NCI-H82 treated with DMSO at 0.1 percent for 48 hours (cell line): ENCODE data around the gene SHQ1.

Source experiments
- DNase-seq: peaks from one replicate; lab custom pipeline; 2025; ENCODE audit not compliant: unreplicated experiment; lab: John Stamatoyannopoulos, UW

SHQ1 gene

GRCh38 chr3:72848703-72849081 lies 447 bp upstream of the SHQ1 start:
- no peak for DNase-seq

- DNase-seq, result no peak
Measured at GRCh38 chr3:72847282-72847681, 963 bp downstream of the SHQ1 start.

DNA sequence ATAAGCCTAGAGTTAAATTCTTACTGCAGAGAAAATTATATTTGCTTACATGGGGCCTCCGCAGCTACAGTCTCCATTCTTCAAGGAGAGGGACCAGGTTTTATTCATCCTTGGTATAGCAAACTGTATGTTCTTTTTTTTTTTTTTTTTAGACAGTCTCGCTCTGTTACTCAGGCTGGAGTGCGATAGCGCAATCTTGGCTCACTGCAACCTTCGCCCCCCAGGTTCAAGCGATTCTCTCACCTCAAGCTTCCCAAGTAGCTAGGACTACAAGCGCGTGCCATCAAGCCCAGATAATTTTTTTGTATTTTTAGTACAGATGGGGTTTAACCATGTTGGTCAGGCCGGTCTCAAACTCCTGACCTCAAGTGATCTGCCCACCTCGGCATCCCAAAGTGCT lies 2.1 kb downstream of the SHQ1 start:
- no peak for DNase-seq

GRCh38 chr3:72844436-72844993 lies 3.7 kb downstream of the SHQ1 start:
- DNase-seq, result no peak

DNA sequence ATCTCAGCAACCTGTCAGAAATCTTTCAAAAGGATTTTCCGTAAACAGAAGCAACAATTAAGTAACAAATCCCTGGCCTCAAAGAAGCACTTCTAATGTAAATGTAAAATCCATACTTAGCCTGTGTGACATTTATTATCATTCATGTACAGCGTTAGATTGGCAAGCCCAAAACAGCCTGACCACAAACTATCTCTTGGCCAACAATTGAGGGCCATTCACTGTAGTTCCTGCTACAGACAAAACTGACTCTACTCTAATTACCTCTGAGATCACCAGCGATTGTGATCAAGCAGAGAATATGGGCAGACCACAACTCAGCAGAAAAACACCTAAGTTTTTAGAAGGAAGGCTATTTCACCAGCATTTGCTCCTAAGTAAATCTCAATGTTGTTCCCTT lies 9.2 kb downstream of the SHQ1 start:
- DNase-seq, result no peak

- no peak for DNase-seq
Measured at GRCh38 chr3:72836923-72837322, 11.3 kb downstream of the SHQ1 start.

DNA sequence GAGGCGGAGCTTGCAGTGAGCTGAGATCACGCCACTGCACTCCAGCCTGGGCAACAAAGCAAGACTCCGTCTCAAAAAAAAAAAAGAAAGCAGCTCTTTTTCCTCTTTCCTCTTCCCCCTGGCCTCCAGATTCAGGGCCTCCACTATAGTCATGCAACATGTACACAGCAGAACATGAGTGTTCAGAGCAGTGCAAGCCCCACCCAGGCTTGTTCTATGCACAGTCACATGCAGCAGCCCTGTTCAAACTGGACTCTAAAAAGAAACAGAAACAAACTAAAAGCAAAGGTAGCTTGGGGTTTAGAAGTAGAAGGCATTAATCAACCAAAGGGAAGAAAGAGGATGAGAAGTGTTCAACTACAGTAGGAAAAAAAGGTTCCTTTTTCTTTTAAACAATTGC lies 11.8 kb downstream of the SHQ1 start:
- DNase-seq, result no peak

- DNase-seq, result no peak
Measured at GRCh38 chr3:72830452-72831223, 17.6 kb downstream of the SHQ1 start.

DNA sequence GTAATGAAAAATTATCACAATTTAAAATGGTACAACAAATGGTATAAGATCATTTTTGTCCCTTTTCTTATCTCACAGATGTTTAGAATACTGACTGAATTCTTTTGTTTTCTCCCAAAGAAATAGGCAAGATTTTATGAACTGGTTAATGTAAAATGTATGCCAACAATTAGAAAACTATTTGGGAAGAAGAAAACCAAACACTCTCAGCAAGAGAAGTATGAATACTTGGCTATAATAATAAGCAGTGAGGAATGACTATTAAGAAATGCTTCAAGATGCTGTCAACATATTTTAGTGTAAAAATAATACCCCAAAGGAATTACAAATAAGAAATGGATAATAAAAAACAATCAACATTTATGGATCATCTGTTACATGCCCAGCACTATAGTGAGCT lies 18.5 kb downstream of the SHQ1 start:
- DNase-seq, result no peak

- no peak for DNase-seq
Measured at GRCh38 chr3:72821161-72821781, 27.0 kb downstream of the SHQ1 start.

GRCh38 chr3:72820415-72820814 lies 27.8 kb downstream of the SHQ1 start:
- DNase-seq, result no peak

- DNase-seq, result no peak
Measured at GRCh38 chr3:72818905-72819304, 29.3 kb downstream of the SHQ1 start.

- DNase-seq, result peak; percentile 18
Measured at GRCh38 chr3:72818092-72818773, 30.0 kb downstream of the SHQ1 start.

DNA sequence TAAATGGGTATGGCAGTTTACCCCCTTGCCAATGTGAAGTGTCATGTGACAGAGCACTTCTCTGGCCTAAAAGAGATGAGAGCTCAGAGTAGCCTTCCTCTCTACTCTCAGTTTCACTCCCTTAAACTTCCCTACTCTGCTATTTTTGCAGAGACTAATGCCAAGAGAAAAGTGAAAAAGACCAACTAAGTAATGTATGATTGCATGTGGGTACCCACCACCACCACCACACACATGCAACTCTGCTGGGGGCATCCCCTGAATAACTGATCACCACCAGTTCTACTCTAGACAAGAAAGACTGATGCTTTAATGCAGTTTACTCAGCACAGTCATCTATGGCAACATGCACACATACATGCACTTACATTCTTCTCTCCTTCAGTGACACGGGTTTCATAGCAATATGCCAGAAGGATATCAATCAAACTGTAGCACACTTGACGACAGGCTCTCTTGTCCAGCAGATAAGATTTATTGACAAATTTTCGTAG lies 31.3 kb downstream of the SHQ1 start:
- no peak for DNase-seq

- DNase-seq, result no peak
Measured at GRCh38 chr3:72814308-72814707, 33.9 kb downstream of the SHQ1 start.

DNA sequence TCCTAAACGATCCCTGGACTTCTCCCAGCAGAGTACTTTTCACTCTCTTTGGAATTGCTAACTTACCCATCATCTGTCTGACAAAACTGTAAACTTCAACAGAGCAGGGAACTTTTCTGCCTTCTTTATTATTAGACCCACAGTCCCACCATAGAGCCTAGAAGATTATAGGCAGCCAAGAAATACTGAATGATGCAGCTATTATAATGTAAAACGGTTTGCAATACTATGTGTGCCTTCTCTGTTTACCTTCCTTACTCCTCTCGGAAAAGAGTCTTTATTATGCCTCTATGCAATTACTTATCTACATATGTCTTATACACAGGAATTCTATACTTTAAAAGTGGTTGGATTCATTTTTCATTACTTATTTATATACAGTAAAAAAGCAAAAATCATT lies 36.0 kb downstream of the SHQ1 start:
- no peak for DNase-seq

DNA sequence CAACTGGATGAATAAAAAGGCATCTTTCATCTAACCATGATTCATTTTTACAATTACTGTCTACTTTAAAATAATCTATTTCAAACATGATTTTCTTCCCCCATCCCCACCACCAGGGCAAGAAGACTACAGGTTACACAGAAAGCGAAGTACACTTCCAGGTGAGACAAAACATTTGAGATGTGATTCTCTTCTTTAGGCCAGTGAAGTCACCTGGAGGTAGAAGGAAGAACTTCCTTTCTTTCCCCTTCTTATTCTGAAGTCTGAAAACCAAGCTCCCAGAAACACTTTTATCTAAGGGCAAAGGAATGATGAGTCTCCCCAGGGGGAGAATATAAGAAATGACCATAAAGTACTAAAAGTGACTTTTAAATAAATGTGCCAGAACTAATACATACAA lies 36.7 kb downstream of the SHQ1 start:
- no peak for DNase-seq

GRCh38 chr3:72810659-72811434 lies 37.4 kb downstream of the SHQ1 start:
- DNase-seq, result peak; percentile 7

GRCh38 chr3:72810063-72810462 lies 38.2 kb downstream of the SHQ1 start:
- peak; percentile 8 for DNase-seq

GRCh38 chr3:72804361-72804760 lies 43.9 kb downstream of the SHQ1 start:
- no peak for DNase-seq

DNA sequence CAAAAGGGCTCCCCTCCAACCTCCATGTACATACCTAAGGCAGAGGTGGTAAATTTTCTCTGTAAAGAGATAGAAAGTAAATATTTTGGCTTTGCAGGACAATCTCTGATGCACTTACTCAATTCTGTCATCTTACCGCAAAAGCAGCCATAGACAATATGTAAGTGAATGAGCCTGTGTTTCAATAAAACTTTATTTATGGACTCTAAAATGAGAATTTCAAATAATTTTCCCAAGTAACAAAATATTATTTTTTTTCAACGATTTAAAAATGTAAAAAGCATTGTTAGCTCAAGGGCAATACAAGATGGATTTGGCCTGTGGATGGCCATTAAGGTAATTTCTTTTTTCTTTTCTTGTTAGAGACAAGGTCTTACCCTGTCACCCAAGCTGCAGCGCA lies 44.7 kb downstream of the SHQ1 start:
- DNase-seq, result no peak
